Measurements from ENCODE around the gene NEK10. TPM values are rescaled to one million over a fixed set of nuclear protein-coding genes. Genes with fewer than 3 reads are reported as not detected.

NEK10 gene
- total RNA-seq, 2 experiments from 2014 or later: 0.28 to 1.3 TPM

- H3K4me1 ChIP-seq (ENCODE audit: insufficient read depth, low read length, poor library complexity, severe bottlenecking): no peaks in the 10 kb centered on the region
- BruUV-seq (replicated peaks): no TSS peak
- DNase-seq (ENCODE audit: low spot score): no peak
- TF ChIP-seq CTCF (conservative IDR thresholded peaks at IDR 0.05; ENCODE audit: low read length) (no peak), EZH2phosphoT487 (IDR thresholded peaks at IDR 0.05; ENCODE audit: borderline replicate concordance, low read depth, low read length) (no peak)
- intact Hi-C loops (cut with micrococcal nuclease; ENCODE audit: unreplicated experiment): no loop called here
- H3K36me3 ChIP-seq (ENCODE audit: insufficient read depth, low read length): no peaks in the 10 kb centered on the region
- POLR2A ChIA-PET: interaction anchor here (0.6 kb wide), 1 partner anchor 66 kb away, joined by 4 read pairs; no protein-coding TSS in a partner anchor
- H3K79me2 ChIP-seq (ENCODE audit: insufficient read depth, low read depth, low read length): no peaks in the 10 kb centered on the region
- H3K9me2 ChIP-seq (ENCODE audit: insufficient read depth, low read length): no peaks in the 10 kb centered on the region
- no peaks in the 10 kb centered on the region for H4K20me1 ChIP-seq (ENCODE audit: insufficient read depth, low read length)
- CTCF ChIA-PET (ENCODE audit: unreplicated experiment): no interaction called here
- H2AFZ ChIP-seq (ENCODE audit: low read length): no peak overlapping the region
- no peak overlapping the region for H3K27ac ChIP-seq (ENCODE audit: low read depth, low read length, poor library complexity, severe bottlenecking)
- no peak overlapping the region for H3K4me3 ChIP-seq (ENCODE audit: low read depth, low read length, poor library complexity, severe bottlenecking)
- no peak overlapping the region for H3K4me2 ChIP-seq (ENCODE audit: low read length)
- no peaks in the 10 kb centered on the region for H3K9me3 ChIP-seq (ENCODE audit: low read length)
Measured at GRCh38 chr3:27281671-27282150, 87.5 kb downstream of the NEK10 start.

GRCh38 chr3:27279123-27279522 lies 90.1 kb downstream of the NEK10 start:
- Histone ChIP-seq H4K20me1 (ENCODE audit: insufficient read depth, low read length) (no peaks in the 10 kb centered on the region), H3K36me3 (ENCODE audit: insufficient read depth, low read length) (no peaks in the 10 kb centered on the region), H2AFZ (ENCODE audit: low read length) (no peak overlapping the region), H3K79me2 (ENCODE audit: insufficient read depth, low read depth, low read length) (no peaks in the 10 kb centered on the region), H3K4me3 (ENCODE audit: low read depth, low read length, poor library complexity, severe bottlenecking) (no peak overlapping the region), H3K4me1 (ENCODE audit: insufficient read depth, low read length, poor library complexity, severe bottlenecking) (no peaks in the 10 kb centered on the region), H3K9me3 (ENCODE audit: low read length) (no peaks in the 10 kb centered on the region), H3K4me2 (ENCODE audit: low read length) (no peak overlapping the region), H3K27ac (ENCODE audit: low read depth, low read length, poor library complexity, severe bottlenecking) (no peak overlapping the region), H3K9me2 (ENCODE audit: insufficient read depth, low read length) (no peaks in the 10 kb centered on the region)
- intact Hi-C loops (cut with micrococcal nuclease; ENCODE audit: unreplicated experiment): no loop called here
- TF ChIP-seq CTCF (conservative IDR thresholded peaks at IDR 0.05; ENCODE audit: low read length): peak; percentile 32; the same call in 1 of the 2 replicates
- TF ChIP-seq EZH2phosphoT487 (IDR thresholded peaks at IDR 0.05; ENCODE audit: borderline replicate concordance, low read depth, low read length): no peak
- ChIA-PET POLR2A (no interaction called here), CTCF (ENCODE audit: unreplicated experiment) (no interaction called here)
- BruUV-seq (replicated peaks): no TSS peak
- no peak for DNase-seq (ENCODE audit: low spot score)

- no peaks in the 10 kb centered on the region for H3K9me2 ChIP-seq (ENCODE audit: insufficient read depth, low read length)
- H3K36me3 ChIP-seq (ENCODE audit: insufficient read depth, low read length): no peaks in the 10 kb centered on the region
- H3K27ac ChIP-seq (ENCODE audit: low read depth, low read length, poor library complexity, severe bottlenecking): no peak overlapping the region
- H3K79me2 ChIP-seq (ENCODE audit: insufficient read depth, low read depth, low read length): no peaks in the 10 kb centered on the region
- H3K4me1 ChIP-seq (ENCODE audit: insufficient read depth, low read length, poor library complexity, severe bottlenecking): no peaks in the 10 kb centered on the region
- intact Hi-C loops (cut with micrococcal nuclease; ENCODE audit: unreplicated experiment): no loop called here
- no peaks in the 10 kb centered on the region for H3K9me3 ChIP-seq (ENCODE audit: low read length)
- BruUV-seq (replicated peaks): no TSS peak
- no peak overlapping the region for H3K4me3 ChIP-seq (ENCODE audit: low read depth, low read length, poor library complexity, severe bottlenecking)
- no peak for TF ChIP-seq CTCF (conservative IDR thresholded peaks at IDR 0.05; ENCODE audit: low read length)
- no peak for TF ChIP-seq EZH2phosphoT487 (IDR thresholded peaks at IDR 0.05; ENCODE audit: borderline replicate concordance, low read depth, low read length)
- ChIA-PET POLR2A (interaction anchor here (0.6 kb wide), 1 partner anchor 1061 kb away, joined by 3 read pairs; no protein-coding TSS in a partner anchor), CTCF (ENCODE audit: unreplicated experiment) (no interaction called here)
- no peak for DNase-seq (ENCODE audit: low spot score)
- H4K20me1 ChIP-seq (ENCODE audit: insufficient read depth, low read length): no peaks in the 10 kb centered on the region
- no peak overlapping the region for H2AFZ ChIP-seq (ENCODE audit: low read length)
- H3K4me2 ChIP-seq (ENCODE audit: low read length): no peak overlapping the region
Measured at GRCh38 chr3:27278383-27279055, 90.7 kb downstream of the NEK10 start.

All from OCI-LY7 (cell line).